OCI-LY1 (cell line): ENCODE results near the gene DACH1.
A peak's percentile ranks its signal among the peaks of the same experiment; 100 is the strongest.

Source experiments
- H2AFZ ChIP-seq: fragments of 200-600 bp; sonication (generic), shearing (Covaris generic); 2 replicates; pipeline ENCODE4 v1.6.0; 2014; ENCODE audit warnings: antibody characterized with exemption, mild to moderate bottlenecking, low read length
- H3F3A ChIP-seq: fragments of 200-600 bp; sonication (generic), shearing (Covaris generic); 2 replicates; pipeline ENCODE4 v1.6.0; 2014; ENCODE audit warnings: mild to moderate bottlenecking, antibody characterized with exemption, low read length, moderate library complexity; ENCODE audit not compliant: insufficient read depth
- H3K27ac ChIP-seq: fragments of 200-600 bp; sonication (generic); 2 replicates; pipeline ENCODE4 v1.5.1; 2014; ENCODE audit warnings: low read length, mixed run types, mild to moderate bottlenecking, low read depth; ENCODE audit not compliant: poor library complexity, severe bottlenecking
- H3K27me3 ChIP-seq: fragments of 200-600 bp; sonication (generic); 2 replicates; pipeline ENCODE4 v1.6.0; 2014; ENCODE audit warnings: antibody characterized with exemption, mild to moderate bottlenecking, low read length, moderate library complexity; ENCODE audit not compliant: insufficient read depth
- H3K36me3 ChIP-seq: fragments of 200-600 bp; sonication (generic); 2 replicates; pipeline ENCODE4 v1.6.1; 2014; ENCODE audit warnings: mild to moderate bottlenecking, antibody characterized with exemption, low read length, moderate library complexity, mixed read lengths; ENCODE audit not compliant: insufficient read depth
- H3K4me1 ChIP-seq: fragments of 200-600 bp; sonication (generic); 2 replicates; pipeline ENCODE4 v1.5.1; 2014; ENCODE audit warnings: mild to moderate bottlenecking, low read length, moderate library complexity; ENCODE audit not compliant: insufficient read depth, severe bottlenecking
- H3K4me2 ChIP-seq: fragments of 200-600 bp; sonication (generic), shearing (Covaris generic); 2 replicates; pipeline ENCODE4 v1.6.1; 2014; ENCODE audit warnings: low read length
- H3K4me3 ChIP-seq: fragments of 200-600 bp; sonication (generic); 2 replicates; pipeline ENCODE4 v1.5.1; 2014; ENCODE audit warnings: low read length, low read depth, mild to moderate bottlenecking, mixed read lengths; ENCODE audit not compliant: poor library complexity, severe bottlenecking
- H3K79me2 ChIP-seq: fragments of 200-600 bp; shearing (Covaris generic); 2 replicates; pipeline ENCODE4 v1.6.1; 2016; ENCODE audit warnings: mixed run types, low read length, mixed read lengths; ENCODE audit not compliant: insufficient read depth
- H3K9ac ChIP-seq: fragments of 200-600 bp; sonication (generic), shearing (Covaris generic); 2 replicates; pipeline ENCODE4 v1.6.1; 2014; ENCODE audit warnings: mild to moderate bottlenecking, low read length, mixed read lengths
- H3K9me2 ChIP-seq: fragments of 200-600 bp; sonication (generic), shearing (Covaris generic); 2 replicates; pipeline ENCODE4 v1.6.1; 2014; ENCODE audit warnings: low read depth, mild to moderate bottlenecking, low read length, mixed read lengths
- H3K9me3 ChIP-seq: fragments of 200-600 bp; shearing (Covaris generic); 2 replicates; pipeline ENCODE4 v1.6.1; 2014; ENCODE audit warnings: low read length, mixed read lengths
- H4K20me1 ChIP-seq: fragments of 200-600 bp; sonication (generic), shearing (Covaris generic); 2 replicates; pipeline ENCODE4 v1.6.0; 2016; ENCODE audit warnings: mild to moderate bottlenecking, low read length; ENCODE audit not compliant: insufficient read depth
- CTCF ChIP-seq: fragments of 200-600 bp; sonication (generic), shearing (Covaris generic); IDR thresholded peaks from 2 replicates; pipeline ENCODE4 v1.5.1; 2017; ENCODE audit warnings: mild to moderate bottlenecking, antibody characterized with exemption, low read length, moderate library complexity, mixed read lengths
- EZH2 ChIP-seq: fragments of 200-600 bp; sonication (generic), shearing (Covaris generic); IDR thresholded peaks from 2 replicates; pipeline ENCODE4 v1.8.0; 2017; ENCODE audit warnings: borderline replicate concordance, mixed run types, mild to moderate bottlenecking, antibody characterized with exemption, low read length, moderate library complexity, mixed read lengths

Gene DACH1

GRCh38 chr13:71606818-71607217, 260.2 kb downstream of the DACH1 start:
- TF ChIP-seq EZH2 = no peak
- no peak for TF ChIP-seq CTCF
- peaks cover 2% of the 10 kb centered on the region; the same call in 1 of the 2 replicates for H3K9me2 ChIP-seq
- no peak overlapping the region for H3K4me3 ChIP-seq
- H3F3A ChIP-seq = no peaks in the 10 kb centered on the region
- H3K36me3 ChIP-seq = no peaks in the 10 kb centered on the region
- H3K9me3 ChIP-seq = no peaks in the 10 kb centered on the region
- H3K4me1 ChIP-seq = no peaks in the 10 kb centered on the region
- H3K4me2 ChIP-seq = no peak overlapping the region
- H3K79me2 ChIP-seq = no peaks in the 10 kb centered on the region
- no peak overlapping the region for H3K27ac ChIP-seq
- no peaks in the 10 kb centered on the region for H4K20me1 ChIP-seq
- no peaks in the 10 kb centered on the region for H3K27me3 ChIP-seq
- no peak overlapping the region for H3K9ac ChIP-seq
- H2AFZ ChIP-seq = no peak overlapping the region

- no peaks in the 10 kb centered on the region for H3F3A ChIP-seq
- H3K27me3 ChIP-seq = no peaks in the 10 kb centered on the region
- no peaks in the 10 kb centered on the region for H3K36me3 ChIP-seq
- H3K9ac ChIP-seq = no peak overlapping the region
- H3K4me2 ChIP-seq = no peak overlapping the region
- H3K4me3 ChIP-seq = no peak overlapping the region
- no peaks in the 10 kb centered on the region for H4K20me1 ChIP-seq
- no peak overlapping the region for H3K27ac ChIP-seq
- H3K9me2 ChIP-seq = peaks cover 2% of the 10 kb centered on the region; the same call in 1 of the 2 replicates
- no peak for TF ChIP-seq CTCF
- no peak overlapping the region for H2AFZ ChIP-seq
- no peaks in the 10 kb centered on the region for H3K4me1 ChIP-seq
- H3K9me3 ChIP-seq = no peaks in the 10 kb centered on the region
- no peaks in the 10 kb centered on the region for H3K79me2 ChIP-seq
These were observed 261.3 kb downstream of the DACH1 start for GRCh38 chr13:71605744-71606143.

GRCh38 chr13:71603255-71603654, 263.7 kb downstream of the DACH1 start:
- Histone ChIP-seq H3F3A (no peaks in the 10 kb centered on the region), H3K9ac (no peak overlapping the region), H3K36me3 (no peaks in the 10 kb centered on the region), H3K9me2 (peaks cover 2% of the 10 kb centered on the region; the same call in 1 of the 2 replicates), H3K9me3 (no peaks in the 10 kb centered on the region), H2AFZ (0 out of 2 replicates have a peak overlapping the region, but pooled peaks have one; percentile 69), H3K27ac (no peak overlapping the region), H3K27me3 (no peaks in the 10 kb centered on the region), H3K4me1 (no peaks in the 10 kb centered on the region), H3K4me3 (no peak overlapping the region), H4K20me1 (no peaks in the 10 kb centered on the region), H3K79me2 (no peaks in the 10 kb centered on the region), H3K4me2 (no peak overlapping the region)
- no peak for TF ChIP-seq EZH2
- TF ChIP-seq CTCF = no peak
